NCI-H345 treated with DMSO at 0.1 percent for 48 hours (cell line): ENCODE results near the gene CEMIP2.

Experiments used
- DNase-seq: peaks from one replicate; lab custom pipeline; 2025; ENCODE audit not compliant: unreplicated experiment; lab: John Stamatoyannopoulos, UW

CEMIP2 gene

DNA sequence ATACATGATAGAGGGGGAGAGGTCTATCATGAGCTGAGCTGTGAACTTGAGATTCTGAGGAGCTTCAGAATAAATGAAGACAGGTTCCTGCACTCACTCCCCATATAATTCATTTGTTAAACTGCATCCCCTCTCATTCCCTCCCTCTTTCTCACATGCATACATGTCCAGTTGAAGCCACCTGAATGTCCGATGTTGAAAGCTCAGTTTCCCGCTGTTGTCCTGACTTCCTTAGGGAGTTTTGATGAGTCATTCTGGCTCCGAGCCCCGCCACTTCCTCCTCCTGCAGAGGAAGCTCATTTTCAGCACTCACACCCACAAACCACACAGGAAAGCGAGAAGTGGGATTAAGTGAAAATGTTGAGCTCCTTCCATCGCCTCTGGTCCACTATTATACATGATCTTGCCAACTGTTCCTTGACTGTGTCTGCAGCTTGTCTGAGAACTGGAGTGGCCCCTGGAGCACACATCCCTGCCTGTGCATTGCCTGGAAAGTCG, 121.2 kb downstream of the CEMIP2 start:
- DNase-seq: no peak

DNA sequence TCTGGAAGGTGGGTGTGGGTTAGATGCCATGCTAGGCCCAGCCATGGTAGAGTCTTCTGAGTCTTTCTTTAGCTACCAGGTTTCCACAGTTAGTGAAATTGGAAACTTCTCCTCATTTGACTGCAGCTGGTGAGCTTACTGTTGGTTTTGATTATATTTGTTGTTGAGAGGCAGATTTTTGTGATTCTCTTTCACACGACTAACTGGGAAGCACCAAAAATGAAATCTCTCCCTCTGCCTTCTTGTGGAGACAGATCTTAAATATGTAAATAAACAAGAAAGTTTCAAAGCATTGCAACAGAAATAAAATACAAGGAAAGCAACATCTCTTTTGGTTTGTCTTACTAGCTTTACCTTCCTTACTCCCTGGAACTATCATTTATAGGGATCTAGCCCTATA, 122.2 kb downstream of the CEMIP2 start:
- DNase-seq: no peak

DNA sequence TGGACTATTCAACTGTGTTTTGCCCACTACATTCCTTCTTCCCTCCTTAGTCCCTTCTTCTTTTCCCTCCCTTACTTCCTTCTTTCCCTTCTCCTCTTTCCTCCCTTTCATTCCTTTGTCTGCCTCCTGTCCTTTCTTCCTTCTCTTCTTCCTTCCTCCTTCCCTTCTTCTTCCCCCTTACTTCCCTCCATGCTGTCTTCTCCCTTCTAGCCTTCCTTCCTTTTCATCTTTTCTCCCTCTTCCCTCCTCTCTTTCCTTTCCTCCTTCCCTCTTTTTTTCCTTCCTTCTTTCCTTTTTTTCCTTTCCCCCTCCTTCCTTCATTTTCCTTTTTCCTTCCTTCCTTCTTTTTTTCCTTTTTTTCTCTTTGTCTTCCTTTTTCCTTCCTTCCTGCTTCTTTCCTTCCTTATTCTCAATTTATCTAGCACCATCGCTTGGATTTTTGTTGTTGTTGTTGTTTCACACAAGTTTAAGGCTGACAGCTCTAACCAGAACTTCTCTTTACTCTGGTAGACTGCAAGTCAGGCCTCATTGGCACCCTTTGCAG, 123.4 kb downstream of the CEMIP2 start:
- DNase-seq: no peak

DNA sequence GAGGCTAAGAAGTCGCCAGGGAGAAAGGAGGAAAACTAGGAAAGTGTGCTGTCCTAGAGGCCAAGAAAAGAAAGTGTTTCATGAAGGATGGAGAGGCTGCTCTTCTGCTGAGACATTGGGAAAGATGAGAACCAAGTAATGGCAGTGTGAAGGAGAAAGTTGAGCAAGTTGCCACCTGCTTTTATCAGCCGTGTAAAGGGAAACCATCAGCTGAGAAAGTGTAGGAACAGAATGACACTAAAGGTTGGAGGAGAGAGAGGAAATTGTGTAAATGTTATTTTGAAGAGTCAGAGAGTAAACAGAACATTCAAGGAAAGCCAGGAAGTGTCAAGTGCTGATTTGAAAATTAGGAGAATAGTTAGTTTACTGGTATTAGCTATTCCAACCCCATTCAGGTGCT, 125.0 kb downstream of the CEMIP2 start:
- no peak for DNase-seq

DNA sequence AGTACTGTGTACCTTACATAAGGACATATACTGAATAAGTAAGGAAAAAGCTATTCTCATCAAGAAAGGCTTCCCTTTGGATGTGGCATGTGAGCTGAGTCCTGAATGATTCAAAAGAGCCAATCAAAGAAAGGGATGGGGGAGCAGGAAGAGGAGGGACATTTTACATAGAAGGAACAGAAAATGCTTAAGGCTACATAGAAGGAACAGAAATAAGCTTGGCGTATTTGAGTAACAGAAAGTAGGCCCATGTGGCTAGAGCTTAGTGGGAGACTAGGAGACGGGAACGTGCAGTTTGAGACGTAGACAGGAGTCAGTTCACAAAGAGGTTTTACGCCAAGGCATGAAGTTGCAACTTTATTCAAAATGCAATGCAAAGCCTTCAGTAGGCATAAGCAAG, 126.3 kb downstream of the CEMIP2 start:
- DNase-seq: no peak

DNA sequence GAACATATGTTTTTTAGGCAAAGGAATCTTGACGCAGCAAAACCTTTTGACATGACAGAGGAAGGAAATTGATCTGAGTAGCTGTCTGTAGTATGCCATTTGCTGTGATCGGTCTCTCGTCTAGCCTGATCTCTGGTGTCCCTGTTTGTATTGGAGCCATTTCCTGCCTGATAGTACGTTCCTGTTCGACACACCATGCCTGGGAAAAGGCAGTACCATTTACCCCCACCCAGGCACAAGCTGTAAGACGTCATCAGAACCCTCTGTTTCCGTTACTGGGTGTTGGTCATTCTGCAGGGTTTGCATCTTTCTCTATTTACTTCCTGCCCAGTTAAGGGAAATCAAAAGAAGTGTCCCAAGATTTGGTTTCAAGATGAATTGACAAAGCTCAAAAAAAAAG, 129.7 kb downstream of the CEMIP2 start:
- DNase-seq: no peak

DNA sequence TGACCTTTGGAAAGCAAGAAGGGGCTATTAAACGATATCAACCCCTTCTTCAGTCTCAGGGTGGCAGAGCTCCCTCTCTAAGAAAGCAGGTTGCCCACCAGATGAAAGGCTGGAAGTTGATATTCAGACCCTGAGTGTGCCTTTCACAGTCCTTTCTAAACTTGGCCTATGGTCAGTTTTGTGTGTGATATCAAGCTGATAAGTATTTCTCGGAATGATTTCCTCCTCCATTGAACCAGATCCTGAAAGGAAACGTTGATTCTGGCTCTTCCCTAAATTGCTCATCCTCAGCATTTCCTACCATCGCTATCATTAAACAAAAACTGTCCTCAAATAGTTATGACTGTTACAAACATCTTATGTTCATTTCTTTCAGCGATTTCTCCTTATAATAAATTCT, 130.4 kb downstream of the CEMIP2 start:
- DNase-seq: no peak

DNA sequence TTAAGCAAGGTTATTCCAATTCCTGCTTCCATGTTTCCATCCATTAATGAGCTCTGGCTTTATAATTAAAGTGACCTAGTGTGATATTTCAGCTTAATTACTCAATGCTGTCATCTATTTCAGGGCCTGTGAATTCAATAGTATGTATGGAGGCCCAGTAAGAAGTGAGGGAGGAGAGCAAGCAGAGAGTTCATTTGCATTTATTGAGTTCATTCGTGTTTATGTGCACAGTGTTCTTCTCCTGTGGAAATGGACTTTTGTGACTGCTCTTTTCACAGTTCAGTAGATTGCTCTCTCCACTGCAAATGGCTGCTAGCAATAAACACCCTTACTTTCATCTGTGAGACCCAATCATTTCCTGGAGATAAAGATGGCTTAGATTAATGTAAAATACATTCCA, 130.9 kb downstream of the CEMIP2 start:
- DNase-seq: no peak

DNA sequence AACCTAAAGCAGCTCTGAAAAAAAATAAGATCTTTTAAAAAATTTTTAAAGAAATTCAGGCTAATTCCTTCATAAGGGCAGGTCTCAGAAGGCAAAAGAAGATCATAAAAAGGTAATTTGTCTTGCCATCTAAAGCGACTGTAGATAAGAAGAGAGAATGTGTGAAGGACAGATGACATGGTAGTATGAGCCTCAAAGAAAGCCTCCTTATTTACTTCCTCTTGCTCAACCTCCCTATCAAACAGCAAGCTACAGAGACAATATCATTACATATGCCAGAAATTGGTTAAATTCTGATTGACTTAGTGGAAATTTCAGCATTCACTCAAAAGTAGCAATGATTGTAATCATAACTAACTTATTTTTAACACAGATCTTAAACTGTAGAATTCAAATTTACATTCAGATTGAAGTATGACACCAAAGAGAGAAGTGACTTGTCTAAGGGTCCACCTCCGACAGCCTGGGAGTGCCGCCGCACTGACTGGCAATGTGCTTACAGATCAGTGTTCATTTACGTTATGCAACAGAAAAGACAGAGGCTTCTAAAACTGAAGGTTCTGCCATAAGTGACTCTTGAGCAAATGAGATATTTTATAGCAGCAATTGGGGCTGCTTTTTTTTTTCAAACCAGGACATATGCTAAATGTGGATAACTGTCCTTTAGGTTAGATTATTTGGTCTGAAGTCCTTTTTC, 132.0 kb downstream of the CEMIP2 start:
- DNase-seq: no peak

DNA sequence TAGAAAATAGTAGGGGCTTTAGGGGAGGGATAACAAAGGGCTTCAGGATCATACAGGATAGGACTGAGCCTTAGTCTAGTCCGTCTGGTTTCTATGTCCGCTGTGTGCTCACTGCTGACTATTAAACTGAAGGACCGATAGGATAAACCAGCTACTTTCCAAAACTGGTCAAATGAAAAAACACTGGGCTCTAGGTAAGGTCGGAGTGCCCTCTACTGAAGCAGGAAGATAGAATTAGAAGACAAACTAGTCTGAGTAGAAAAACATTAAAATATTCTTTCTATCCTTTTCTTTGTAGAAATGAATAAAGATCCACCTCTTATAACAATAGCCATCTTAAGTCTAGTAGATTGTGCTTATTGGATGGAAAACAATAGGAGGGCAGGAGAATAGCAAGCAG, 133.6 kb downstream of the CEMIP2 start:
- DNase-seq: no peak
